SU-DHL-6 (cell line): ENCODE data around the gene ISLR.

ENCODE experiments used
- H2AFZ ChIP-seq: fragments of 200-600 bp; sonication (generic); 2 replicates; pipeline ENCODE4 v1.6.1; 2014; ENCODE audit warnings: low read depth, mild to moderate bottlenecking, moderate library complexity, mixed read lengths, antibody characterized with exemption, low read length; ENCODE audit not compliant: severe bottlenecking
- H3F3A ChIP-seq: fragments of 200-600 bp; shearing (Covaris generic); 2 replicates; pipeline ENCODE4 v1.6.0; 2016; ENCODE audit warnings: antibody characterized with exemption, mild to moderate bottlenecking; ENCODE audit not compliant: insufficient read depth
- H3K27ac ChIP-seq: fragments of 200-600 bp; sonication (generic); 2 replicates; pipeline ENCODE4 v1.5.1; 2016; ENCODE audit warnings: low read depth, mild to moderate bottlenecking, low read length, moderate library complexity, mixed read lengths
- H3K27me3 ChIP-seq: fragments of 200-600 bp; sonication (generic), shearing (Covaris generic); 2 replicates; pipeline ENCODE4 v1.6.0; 2014; ENCODE audit warnings: mild to moderate bottlenecking, low read length
- H3K36me3 ChIP-seq: fragments of 200-600 bp; sonication (generic); 2 replicates; pipeline ENCODE4 v1.6.1; 2014; ENCODE audit warnings: mild to moderate bottlenecking, low read length, mixed read lengths
- H3K4me2 ChIP-seq: fragments of 300-600, 200-600 bp; shearing (Covaris generic), sonication (generic); 2 replicates; pipeline ENCODE4 v1.6.0; 2014; ENCODE audit warnings: low read length, low read depth, mild to moderate bottlenecking; ENCODE audit not compliant: poor library complexity, severe bottlenecking
- H3K4me3 ChIP-seq: fragments of 200-600 bp; sonication (generic); 2 replicates; pipeline ENCODE4 v1.5.1; 2014; ENCODE audit warnings: antibody characterized with exemption, low read length, mild to moderate bottlenecking, mixed read lengths; ENCODE audit not compliant: insufficient read depth, poor library complexity, severe bottlenecking
- H3K79me2 ChIP-seq: fragments of 200-600 bp; sonication (generic); 2 replicates; pipeline ENCODE4 v1.6.1; 2014; ENCODE audit warnings: mild to moderate bottlenecking, low read length, moderate library complexity; ENCODE audit not compliant: insufficient read depth
- H3K9ac ChIP-seq: fragments of 200-600 bp; sonication (generic); 2 replicates; pipeline ENCODE4 v1.7.0; 2014; ENCODE audit warnings: mild to moderate bottlenecking, low read length
- H3K9me2 ChIP-seq: fragments of 200-600 bp; sonication (generic); replicated peaks from 2 replicates; pipeline ENCODE4 v1.6.1; 2014; ENCODE audit warnings: low read length; ENCODE audit not compliant: insufficient read depth
- H3K9me3 ChIP-seq: fragments of 200-600 bp; sonication (generic); 2 replicates; pipeline ENCODE4 v1.6.1; 2014; ENCODE audit warnings: low read length, mixed read lengths; ENCODE audit not compliant: insufficient read depth
- H4K20me1 ChIP-seq: fragments of 200-600 bp; sonication (generic); 2 replicates; pipeline ENCODE4 v1.6.1; 2014; ENCODE audit warnings: low read depth, mild to moderate bottlenecking, antibody characterized with exemption, low read length, moderate library complexity, mixed read lengths
- EZH2phosphoT487 ChIP-seq: fragments of 200-600 bp; sonication (generic), shearing (Covaris generic); conservative IDR thresholded peaks from 2 replicates; pipeline ENCODE4 v1.6.1; 2018; ENCODE audit warnings: mild to moderate bottlenecking, antibody characterized with exemption, low read length, moderate library complexity, mixed read lengths
- TF ChIP-seq, protein P1 (sequence below): fragments of 200-600 bp; sonication (generic); IDR thresholded peaks from one replicate; pipeline ENCODE4 v1.5.1; 2017; ENCODE audit warnings: antibody characterized with exemption, mild to moderate bottlenecking, low read length, moderate library complexity; ENCODE audit not compliant: insufficient read depth, poor library complexity, severe bottlenecking

ISLR gene

DNA sequence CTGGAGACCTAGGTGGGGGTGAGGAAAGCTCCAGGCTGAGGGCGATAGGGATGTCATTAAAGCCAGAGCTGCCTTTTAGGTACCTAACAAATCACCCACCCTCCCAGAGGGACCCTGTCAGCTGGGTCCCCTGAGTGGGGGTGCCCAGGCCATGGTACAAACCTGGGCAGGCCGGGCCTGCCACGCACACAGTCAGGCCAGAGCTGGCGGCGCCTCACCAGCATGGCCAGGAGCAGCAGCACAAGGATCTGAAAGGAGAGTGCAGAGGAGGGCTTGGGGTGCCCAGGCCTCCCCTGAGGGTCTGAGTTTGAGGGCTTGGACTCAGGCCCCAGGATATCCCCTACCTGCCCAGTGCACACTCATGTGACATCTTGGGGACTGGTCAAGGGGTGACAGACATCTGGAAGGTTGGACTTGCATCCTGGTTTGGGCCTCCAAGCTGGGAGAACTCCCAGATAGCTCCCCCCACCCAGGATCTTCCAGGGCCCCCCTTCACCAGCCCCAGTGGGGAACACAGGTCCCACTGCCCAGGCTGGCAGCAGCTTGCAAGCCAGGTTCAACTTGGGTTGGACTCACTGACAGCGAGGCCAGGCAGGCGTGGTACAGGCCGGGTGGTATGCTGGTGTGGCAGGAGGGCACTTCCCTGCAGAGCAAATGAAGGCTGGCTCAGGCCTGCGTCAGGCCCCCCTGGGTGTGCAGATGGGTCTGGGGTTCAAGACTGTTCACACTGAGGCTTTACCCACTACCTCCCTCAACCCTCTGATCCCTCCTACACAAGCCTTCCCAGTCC is 23.9 kb downstream of the ISLR start:
- no peaks in the 10 kb centered on the region for H4K20me1 ChIP-seq
- H3K27me3 ChIP-seq = no peaks in the 10 kb centered on the region
- H3K4me2 ChIP-seq = no peak overlapping the region

DNA sequence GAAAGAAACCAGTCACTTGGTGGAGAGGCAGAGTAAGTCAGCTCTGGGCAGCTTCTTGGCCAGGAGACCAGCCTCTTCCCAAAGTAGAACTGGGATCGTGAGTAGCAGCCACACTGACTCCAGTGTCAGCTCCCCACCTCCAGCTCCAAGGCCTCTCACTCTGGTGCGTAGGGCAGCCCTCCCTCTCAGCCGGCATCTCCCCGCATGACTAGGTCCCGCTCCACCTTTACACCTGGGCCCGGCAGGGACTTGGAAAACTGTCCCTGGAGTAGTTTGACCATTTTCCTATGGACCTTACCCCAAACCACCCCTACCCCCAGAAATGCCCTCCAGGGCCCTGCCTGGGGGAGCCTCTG is 25.8 kb downstream of the ISLR start:
- H3K9ac ChIP-seq = no peak overlapping the region
- no peaks in the 10 kb centered on the region for H3K9me3 ChIP-seq
- H4K20me1 ChIP-seq = no peaks in the 10 kb centered on the region
- no peak overlapping the region for H3K4me3 ChIP-seq
- no peaks in the 10 kb centered on the region for H3F3A ChIP-seq
- H3K36me3 ChIP-seq = no peaks in the 10 kb centered on the region
- no peaks in the 10 kb centered on the region for H3K27me3 ChIP-seq
- TF ChIP-seq EZH2phosphoT487 = no peak
- TF ChIP-seq, protein P1, sequence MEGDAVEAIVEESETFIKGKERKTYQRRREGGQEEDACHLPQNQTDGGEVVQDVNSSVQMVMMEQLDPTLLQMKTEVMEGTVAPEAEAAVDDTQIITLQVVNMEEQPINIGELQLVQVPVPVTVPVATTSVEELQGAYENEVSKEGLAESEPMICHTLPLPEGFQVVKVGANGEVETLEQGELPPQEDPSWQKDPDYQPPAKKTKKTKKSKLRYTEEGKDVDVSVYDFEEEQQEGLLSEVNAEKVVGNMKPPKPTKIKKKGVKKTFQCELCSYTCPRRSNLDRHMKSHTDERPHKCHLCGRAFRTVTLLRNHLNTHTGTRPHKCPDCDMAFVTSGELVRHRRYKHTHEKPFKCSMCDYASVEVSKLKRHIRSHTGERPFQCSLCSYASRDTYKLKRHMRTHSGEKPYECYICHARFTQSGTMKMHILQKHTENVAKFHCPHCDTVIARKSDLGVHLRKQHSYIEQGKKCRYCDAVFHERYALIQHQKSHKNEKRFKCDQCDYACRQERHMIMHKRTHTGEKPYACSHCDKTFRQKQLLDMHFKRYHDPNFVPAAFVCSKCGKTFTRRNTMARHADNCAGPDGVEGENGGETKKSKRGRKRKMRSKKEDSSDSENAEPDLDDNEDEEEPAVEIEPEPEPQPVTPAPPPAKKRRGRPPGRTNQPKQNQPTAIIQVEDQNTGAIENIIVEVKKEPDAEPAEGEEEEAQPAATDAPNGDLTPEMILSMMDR = no peak
- H3K27ac ChIP-seq = no peak overlapping the region
- H3K4me2 ChIP-seq = no peak overlapping the region
- no peaks in the 10 kb centered on the region for H3K79me2 ChIP-seq
- no peaks in the 10 kb centered on the region for H3K9me2 ChIP-seq
- H2AFZ ChIP-seq = no peak overlapping the region

More for the DNA sequence above, 23.9 kb downstream of the ISLR start:
- Histone ChIP-seq H3K4me3 (no peak overlapping the region), H3K27ac (no peak overlapping the region), H3K9me2 (no peaks in the 10 kb centered on the region), H3K9me3 (no peaks in the 10 kb centered on the region), H3K36me3 (no peaks in the 10 kb centered on the region), H3F3A (no peaks in the 10 kb centered on the region), H3K79me2 (no peaks in the 10 kb centered on the region), H3K9ac (no peak overlapping the region), H2AFZ (no peak overlapping the region)
- TF ChIP-seq, protein P1 = no peak
- TF ChIP-seq EZH2phosphoT487 = no peak

DNA sequence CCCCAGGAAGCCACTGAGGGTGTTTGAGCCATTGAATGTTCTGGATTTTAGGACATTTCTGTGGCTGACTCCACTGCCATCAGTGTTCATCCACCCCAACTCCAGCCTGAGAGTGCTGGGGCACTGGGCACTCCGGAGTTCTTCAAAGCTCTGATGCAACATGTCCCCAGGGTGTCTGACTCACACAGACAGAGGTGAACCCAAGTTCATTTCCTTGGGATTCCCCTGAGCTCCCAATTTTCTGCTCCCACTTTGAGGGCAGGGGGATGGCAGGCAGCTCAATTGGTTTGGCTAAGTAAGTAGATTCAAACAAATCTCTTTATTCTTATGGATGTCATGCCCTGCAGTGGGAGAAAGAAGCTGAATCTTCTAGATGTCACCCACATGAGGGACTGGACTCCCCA is 26.9 kb downstream of the ISLR start:
- no peaks in the 10 kb centered on the region for H3K9me3 ChIP-seq
- no peak for TF ChIP-seq EZH2phosphoT487
- TF ChIP-seq, protein P1 = no peak
- no peaks in the 10 kb centered on the region for H3K36me3 ChIP-seq
- no peaks in the 10 kb centered on the region for H3K79me2 ChIP-seq
- no peak overlapping the region for H3K9ac ChIP-seq
- no peak overlapping the region for H3K4me2 ChIP-seq
- no peaks in the 10 kb centered on the region for H3F3A ChIP-seq
- no peaks in the 10 kb centered on the region for H3K9me2 ChIP-seq
- no peaks in the 10 kb centered on the region for H4K20me1 ChIP-seq
- no peak overlapping the region for H2AFZ ChIP-seq
- H3K27ac ChIP-seq = no peak overlapping the region
- H3K4me3 ChIP-seq = no peak overlapping the region
- no peaks in the 10 kb centered on the region; the same call in 1 of the 2 replicates for H3K27me3 ChIP-seq
